HL-60 (cell line): ENCODE measurements around the gene DROSHA.

Experiments used
- DNase-seq, 2 experiments: peaks; one replicate each; pipeline ENCODE4 v3.0.0-alpha.2; 2010 to 2020; ENCODE audit warnings: low read depth in 1 of 2, low spot score in 1 of 2
- H3K27ac ChIP-seq: fragments of 250-450 bp; sonication (Bioruptor Pico); replicated peaks from 2 replicates; pipeline ENCODE4 v1.5.1; 2020; ENCODE audit warnings: mild to moderate bottlenecking, moderate library complexity
- H3K27me3 ChIP-seq: fragments of 250-450 bp; sonication (Bioruptor Pico); 2 replicates; pipeline ENCODE4 v1.5.1; 2021; ENCODE audit warnings: mild to moderate bottlenecking, moderate library complexity; ENCODE audit not compliant: insufficient read depth, poor library complexity, severe bottlenecking
- H3K4me3 ChIP-seq: replicated peaks from 2 replicates; pipeline ENCODE4 v1.5.1; 2011; ENCODE audit warnings: mild to moderate bottlenecking, control low read depth, low read length; ENCODE audit not compliant: insufficient read depth
- CTCF ChIP-seq: IDR thresholded peaks from one replicate; pipeline ENCODE4 v1.5.1; 2011; ENCODE audit warnings: low read length, control low read depth, inconsistent platforms; ENCODE audit not compliant: insufficient read depth
- GABPA ChIP-seq: IDR thresholded peaks from 2 replicates; pipeline ENCODE4 v1.6.1; 2012; ENCODE audit warnings: low read depth
- POLR2AphosphoS5 ChIP-seq: IDR thresholded peaks from 2 replicates; pipeline ENCODE4 v1.6.1; 2012; ENCODE audit warnings: low read depth
- REST ChIP-seq: IDR thresholded peaks from 2 replicates; pipeline ENCODE4 v1.6.1; 2012; ENCODE audit warnings: low read depth; ENCODE audit not compliant: insufficient replicate concordance
- SPI1 ChIP-seq: IDR thresholded peaks from 2 replicates; pipeline ENCODE4 v1.6.1; 2012; ENCODE audit warnings: low read depth, mild to moderate bottlenecking, borderline replicate concordance

The DROSHA gene

GRCh38 chr5:31477971-31478370, 53.9 kb downstream of the DROSHA start:
- no peak for DNase-seq
- Histone ChIP-seq H3K27ac (no peak overlapping the region), H3K4me3 (no peak overlapping the region), H3K27me3 (no peaks in the 10 kb centered on the region)
- no peak for TF ChIP-seq SPI1
- TF ChIP-seq CTCF, result no peak
- no peak for TF ChIP-seq GABPA
- no peak for TF ChIP-seq POLR2AphosphoS5
- no peak for TF ChIP-seq REST

GRCh38 chr5:31477516-31477915, 54.4 kb downstream of the DROSHA start:
- no peak overlapping the region for H3K27ac ChIP-seq
- H3K27me3 ChIP-seq, result no peaks in the 10 kb centered on the region
- no peak for DNase-seq
- TF ChIP-seq GABPA, result no peak
- no peak overlapping the region for H3K4me3 ChIP-seq

- TF ChIP-seq GABPA (no peak), CTCF (no peak), POLR2AphosphoS5 (no peak), SPI1 (no peak), REST (no peak)
- DNase-seq, result no peak
These were observed 55.2 kb downstream of the DROSHA start for GRCh38 chr5:31476738-31477141.

GRCh38 chr5:31471916-31472315, 60.0 kb downstream of the DROSHA start:
- Histone ChIP-seq H3K27ac (no peak overlapping the region), H3K4me3 (no peak overlapping the region), H3K27me3 (no peaks in the 10 kb centered on the region)
- no peak for TF ChIP-seq CTCF
- no peak for TF ChIP-seq SPI1
- TF ChIP-seq GABPA, result no peak
- no peak for TF ChIP-seq POLR2AphosphoS5
- TF ChIP-seq REST, result no peak
- DNase-seq, result no peak

More at GRCh38 chr5:31476738-31477141, 55.2 kb downstream of the DROSHA start:
- Histone ChIP-seq H3K27ac (no peak overlapping the region), H3K27me3 (no peaks in the 10 kb centered on the region), H3K4me3 (no peak overlapping the region)
